Keratinocyte (primary cell): ENCODE results near the gene SLC12A6. TPM values are rescaled to one million over a fixed set of nuclear protein-coding genes. Genes with fewer than 3 reads are reported as not detected.

ENCODE experiments used
- DNase-seq: peaks from one replicate; pipeline ENCODE4 v3.0.0-alpha.2; 2011; ENCODE audit warnings: low read depth, missing footprints, low spot score
- FAIRE-seq: peaks from 2 replicates; lab custom pipeline; 2011; peaks lifted over from hg19 to GRCh38; lab: Jason Lieb, UNC
- H2AFZ ChIP-seq: 2 replicates; pipeline ENCODE4 v1.6.0; 2012; ENCODE audit warnings: low read length, control low read depth, inconsistent platforms; ENCODE audit not compliant: control insufficient read depth
- H3K27ac ChIP-seq: 2 replicates; pipeline ENCODE4 v1.5.1; 2011; ENCODE audit warnings: low read length; ENCODE audit not compliant: control insufficient read depth, insufficient read depth
- H3K27me3 ChIP-seq: 3 replicates; pipeline ENCODE4 v1.6.0; 2011; ENCODE audit warnings: low read length; ENCODE audit not compliant: control insufficient read depth, insufficient read depth; ENCODE audit errors: extremely low read depth
- H3K36me3 ChIP-seq, 2 experiments: 2 replicates in 1 of 2; 3 replicates in 1 of 2; pipeline ENCODE4 v1.5.1; 2011; ENCODE audit warnings: low read length in 2 of 2, mild to moderate bottlenecking in 1 of 2; ENCODE audit not compliant: control insufficient read depth in 2 of 2, insufficient read depth in 2 of 2; ENCODE audit errors: extremely low read depth in 1 of 2
- H3K4me1 ChIP-seq: 3 replicates; pipeline ENCODE4 v1.5.1; 2011; ENCODE audit warnings: low read length; ENCODE audit not compliant: control insufficient read depth, insufficient read depth; ENCODE audit errors: extremely low read depth
- H3K4me2 ChIP-seq: 3 replicates; pipeline ENCODE4 v1.6.0; 2011; ENCODE audit warnings: low read depth, low read length; ENCODE audit not compliant: control insufficient read depth, insufficient read depth; ENCODE audit errors: extremely low read depth
- H3K4me3 ChIP-seq, 3 experiments: fragments of 200-600 bp in 1 of 3; sonication (generic) in 1 of 3; 2 replicates in 2 of 3; 3 replicates in 1 of 3; pipeline ENCODE4 v1.5.1; 2011 to 2016; ENCODE audit warnings: low read length in 3 of 3, mild to moderate bottlenecking in 3 of 3, control low read depth in 2 of 3, inconsistent platforms in 1 of 3, low read depth in 1 of 3, mixed read lengths in 1 of 3, mixed run types in 1 of 3, moderate library complexity in 1 of 3; ENCODE audit not compliant: control insufficient read depth in 2 of 3, insufficient read depth in 2 of 3; ENCODE audit errors: extremely low read depth in 1 of 3
- H3K79me2 ChIP-seq: 2 replicates; pipeline ENCODE4 v1.6.0; 2012; ENCODE audit warnings: low read length; ENCODE audit not compliant: control insufficient read depth, insufficient read depth
- H3K9ac ChIP-seq: 3 replicates; pipeline ENCODE4 v1.6.0; 2011; ENCODE audit warnings: low read length; ENCODE audit not compliant: control insufficient read depth, insufficient read depth; ENCODE audit errors: extremely low read depth
- H3K9me1 ChIP-seq: 3 replicates; pipeline ENCODE4 v1.6.0; 2011; ENCODE audit warnings: low read length; ENCODE audit not compliant: control insufficient read depth, insufficient read depth; ENCODE audit errors: extremely low read depth
- H3K9me3 ChIP-seq: 2 replicates; pipeline ENCODE4 v1.5.1; 2012; ENCODE audit warnings: low read depth, low read length; ENCODE audit not compliant: control insufficient read depth
- H4K20me1 ChIP-seq: 3 replicates; pipeline ENCODE4 v1.6.0; 2011; ENCODE audit warnings: low read length; ENCODE audit not compliant: control insufficient read depth, insufficient read depth; ENCODE audit errors: extremely low read depth
- EZH2 ChIP-seq: IDR thresholded peaks from one replicate; pipeline ENCODE4 v1.6.1; 2012; ENCODE audit warnings: inconsistent platforms, mild to moderate bottlenecking, low read length, moderate library complexity
- dilution Hi-C: fragments of 300-500 bp; cut with MboI; formaldehyde crosslinking; loops from one replicate; pipeline ENCODE4 v1.7.0; 2020; ENCODE audit warnings: low sequenced_read_pairs; ENCODE audit not compliant: extremely low pct_ligation_motif_present
- polyA plus RNA-seq, 5 experiments: library from polyadenylated mRNA; depleted of rRNA in 3 of 5; stranded (reverse) in 3 of 5; stranded (forward) in 1 of 5; unstranded in 1 of 5; fragments of >200 nt; gene quantifications; 1 replicate in 1 of 5; 2 replicates in 3 of 5; 3 replicates in 1 of 5; pipeline versions ENCODE4 v1.2.1 to v1.2.3, GENCODE V29; 2011 to 2012; ENCODE audit warnings: missing spikeins in 2 of 5, low read depth in 1 of 5, low replicate concordance in 1 of 5
- TF ChIP-seq, protein P1 (sequence below), 3 experiments: IDR thresholded peaks in 1 of 3; conservative IDR thresholded peaks in 1 of 3; optimal IDR thresholded peaks in 1 of 3; 2 replicates in 2 of 3; 3 replicates in 1 of 3; pipeline versions ENCODE3 to v1.5.1; 2011; ENCODE audit warnings: low read length in 3 of 3, mild to moderate bottlenecking in 3 of 3, moderate library complexity in 2 of 3, control low read depth in 1 of 3, inconsistent platforms in 1 of 3; ENCODE audit not compliant: insufficient read depth in 2 of 3; ENCODE audit errors: extremely low read depth in 1 of 3

SLC12A6 gene
- polyA plus RNA-seq, 1 donor (not counting 4 experiments of a cell fraction or from before 2014, with no cell fraction given), result 24.3 TPM

- no peak overlapping the region for H3K4me2 ChIP-seq
- peaks cover 6% of the 10 kb centered on the region for H3K9me1 ChIP-seq
- FAIRE-seq, result no peak
- dilution Hi-C loops, result no loop called here
- no peak overlapping the region for H3K27ac ChIP-seq
- no peak overlapping the region for H3K4me3 ChIP-seq
- H3K79me2 ChIP-seq, result peaks cover 24% of the 10 kb centered on the region
- no peaks in the 10 kb centered on the region for H3K27me3 ChIP-seq
- peaks cover 3% of the 10 kb centered on the region for H4K20me1 ChIP-seq
- H3K36me3 ChIP-seq, result peaks cover 25 to 42% of the 10 kb centered on the region in 2 experiments
- no peak overlapping the region for H2AFZ ChIP-seq
- H3K4me1 ChIP-seq, result peaks cover 20% of the 10 kb centered on the region
- TF ChIP-seq, protein P1, sequence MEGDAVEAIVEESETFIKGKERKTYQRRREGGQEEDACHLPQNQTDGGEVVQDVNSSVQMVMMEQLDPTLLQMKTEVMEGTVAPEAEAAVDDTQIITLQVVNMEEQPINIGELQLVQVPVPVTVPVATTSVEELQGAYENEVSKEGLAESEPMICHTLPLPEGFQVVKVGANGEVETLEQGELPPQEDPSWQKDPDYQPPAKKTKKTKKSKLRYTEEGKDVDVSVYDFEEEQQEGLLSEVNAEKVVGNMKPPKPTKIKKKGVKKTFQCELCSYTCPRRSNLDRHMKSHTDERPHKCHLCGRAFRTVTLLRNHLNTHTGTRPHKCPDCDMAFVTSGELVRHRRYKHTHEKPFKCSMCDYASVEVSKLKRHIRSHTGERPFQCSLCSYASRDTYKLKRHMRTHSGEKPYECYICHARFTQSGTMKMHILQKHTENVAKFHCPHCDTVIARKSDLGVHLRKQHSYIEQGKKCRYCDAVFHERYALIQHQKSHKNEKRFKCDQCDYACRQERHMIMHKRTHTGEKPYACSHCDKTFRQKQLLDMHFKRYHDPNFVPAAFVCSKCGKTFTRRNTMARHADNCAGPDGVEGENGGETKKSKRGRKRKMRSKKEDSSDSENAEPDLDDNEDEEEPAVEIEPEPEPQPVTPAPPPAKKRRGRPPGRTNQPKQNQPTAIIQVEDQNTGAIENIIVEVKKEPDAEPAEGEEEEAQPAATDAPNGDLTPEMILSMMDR (optimal IDR thresholded peaks at IDR 0.05 in 1 of 3, IDR thresholded peaks at IDR 0.05 in 1 of 3, conservative IDR thresholded peaks at IDR 0.05 in 1 of 3; ENCODE audit: extremely low read depth in 1 of 3, insufficient read depth in 2 of 3, low read length in 3 of 3), result no peak
- no peak for DNase-seq
- H3K9me3 ChIP-seq, result no peaks in the 10 kb centered on the region
- no peak overlapping the region for H3K9ac ChIP-seq
Observed at GRCh38 chr15:34362047-34362773, 24.6 kb upstream of the SLC12A6 start.

- Histone ChIP-seq H3K4me1 (peaks cover 20% of the 10 kb centered on the region), H3K9me1 (peaks cover 6% of the 10 kb centered on the region), H4K20me1 (peaks cover 3% of the 10 kb centered on the region), H3K9me3 (no peaks in the 10 kb centered on the region), H3K9ac (no peak overlapping the region), H3K79me2 (peaks cover 19% of the 10 kb centered on the region), H3K27ac (no peak overlapping the region), H2AFZ (no peak overlapping the region), H3K4me2 (no peak overlapping the region), H3K36me3 (peaks cover 32 to 42% of the 10 kb centered on the region in 2 experiments), H3K4me3 (no peak overlapping the region), H3K27me3 (no peaks in the 10 kb centered on the region)
- DNase-seq (no peak), FAIRE-seq (no peak)
- TF ChIP-seq, protein P1 (optimal IDR thresholded peaks at IDR 0.05 in 1 of 3, IDR thresholded peaks at IDR 0.05 in 1 of 3, conservative IDR thresholded peaks at IDR 0.05 in 1 of 3; ENCODE audit: extremely low read depth in 1 of 3, insufficient read depth in 2 of 3, low read length in 3 of 3), result no peak
- TF ChIP-seq EZH2, result no peak
- dilution Hi-C loops, result no loop called here
Observed at GRCh38 chr15:34361278-34361677, 23.7 kb upstream of the SLC12A6 start.
